BLaER1 (cell line): ENCODE results near the gene EPHA10.

ENCODE experiments used
- H3K27ac ChIP-seq: shearing (Covaris generic); formaldehyde crosslinking; 2 replicates; pipeline ENCODE4 v1.8.1; 2022
- H3K27me3 ChIP-seq: shearing (Covaris generic); formaldehyde crosslinking; 2 replicates; pipeline ENCODE4 v1.8.1; 2022
- H3K36me3 ChIP-seq: shearing (Covaris generic); formaldehyde crosslinking; 2 replicates; pipeline ENCODE4 v1.8.1; 2022
- H3K4me1 ChIP-seq: shearing (Covaris generic); formaldehyde crosslinking; 2 replicates; pipeline ENCODE4 v1.8.1; 2022
- H3K4me2 ChIP-seq: shearing (Covaris generic); formaldehyde crosslinking; 2 replicates; pipeline ENCODE4 v1.8.1; 2022
- H3K4me3 ChIP-seq: shearing (Covaris generic); formaldehyde crosslinking; 2 replicates; pipeline ENCODE4 v1.8.1; 2022
- H3K9ac ChIP-seq: shearing (Covaris generic); formaldehyde crosslinking; 2 replicates; pipeline ENCODE4 v1.8.1; 2022
- H3K9me3 ChIP-seq: shearing (Covaris generic); formaldehyde crosslinking; 2 replicates; pipeline ENCODE4 v1.8.1; 2022
- H4K20me1 ChIP-seq: shearing (Covaris generic); formaldehyde crosslinking; 2 replicates; pipeline ENCODE4 v1.8.1; 2022
- Cebpa-rat ChIP-seq: shearing (Covaris generic); IDR thresholded peaks from 2 replicates; pipeline ENCODE4 v1.8.1; 2022

Gene EPHA10

DNA sequence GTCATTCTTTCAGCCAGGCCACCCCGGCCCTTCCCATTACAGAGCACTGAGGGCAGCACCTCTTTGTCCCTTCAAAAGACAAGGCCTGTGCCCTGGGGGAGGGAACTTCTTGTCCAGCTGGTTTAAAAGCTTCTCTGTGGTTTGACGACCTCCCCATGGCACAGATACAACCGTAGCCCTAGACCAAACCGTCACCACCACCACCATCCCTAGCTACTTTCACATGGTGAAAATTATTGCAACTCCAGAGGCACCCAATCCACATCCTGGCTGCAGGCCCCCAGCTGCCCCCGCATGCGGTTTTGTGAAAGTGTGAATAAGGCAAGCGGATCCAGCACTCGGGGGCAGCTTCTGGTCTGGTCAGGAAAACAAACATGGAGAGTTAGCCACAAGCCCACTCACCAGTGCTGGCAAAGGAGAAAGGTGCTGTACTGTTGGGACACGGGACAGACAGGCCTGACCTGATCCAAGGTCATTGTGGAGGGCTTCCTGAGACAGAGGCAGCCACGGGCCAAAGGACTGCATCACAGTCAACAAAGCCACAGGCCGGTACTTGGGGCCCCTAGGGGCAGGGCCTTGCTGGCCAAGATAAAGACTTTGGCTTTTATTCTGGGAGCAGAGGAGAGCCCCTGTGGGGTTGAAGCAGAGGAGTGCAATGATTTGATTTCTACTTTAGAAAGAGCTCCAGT is 41.4 kb downstream of the EPHA10 start:
- Histone ChIP-seq H3K4me2 (peak overlapping the region; percentile 72), H3K9me3 (no peaks in the 10 kb centered on the region), H4K20me1 (no peaks in the 10 kb centered on the region), H3K27ac (peak overlapping the region; percentile 16; the same call in 1 of the 2 replicates), H3K36me3 (no peaks in the 10 kb centered on the region), H3K4me1 (peaks cover 44% of the 10 kb centered on the region), H3K4me3 (no peak overlapping the region), H3K27me3 (no peaks in the 10 kb centered on the region), H3K9ac (no peak overlapping the region)
- TF ChIP-seq Cebpa-rat: no peak

DNA sequence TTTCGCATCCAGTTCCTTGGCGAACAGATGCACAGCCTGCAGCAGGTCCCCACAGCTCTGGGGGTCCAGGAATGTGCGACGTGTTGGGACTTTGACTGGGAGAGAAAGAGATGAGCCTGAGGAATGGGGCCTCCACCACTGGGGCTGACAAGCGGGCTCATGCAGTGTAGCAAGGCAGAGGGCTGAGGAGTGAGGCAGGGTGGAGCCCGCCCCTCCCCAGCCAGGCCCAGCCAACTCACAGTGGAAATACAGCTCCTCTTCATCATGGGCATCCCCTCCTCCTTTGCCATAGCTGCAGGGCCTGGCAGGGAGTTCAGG is 41.9 kb downstream of the EPHA10 start:
- H3K9ac ChIP-seq: no peak overlapping the region
- no peaks in the 10 kb centered on the region for H3K27me3 ChIP-seq
- no peak for TF ChIP-seq Cebpa-rat

GRCh38 chr1:37722181-37723071 is 42.5 kb downstream of the EPHA10 start:
- H3K4me3 ChIP-seq: no peak overlapping the region
- no peak for TF ChIP-seq Cebpa-rat
- peaks cover 44% of the 10 kb centered on the region for H3K4me1 ChIP-seq
- no peak overlapping the region; the same call in 1 of the 2 replicates for H3K27ac ChIP-seq
- peak overlapping the region; percentile 72 for H3K4me2 ChIP-seq
- no peak overlapping the region for H3K9ac ChIP-seq
- H4K20me1 ChIP-seq: no peaks in the 10 kb centered on the region
- no peaks in the 10 kb centered on the region for H3K36me3 ChIP-seq
- no peaks in the 10 kb centered on the region for H3K9me3 ChIP-seq
- no peaks in the 10 kb centered on the region for H3K27me3 ChIP-seq

More for the DNA sequence above, 41.9 kb downstream of the EPHA10 start:
- Histone ChIP-seq H3K4me1 (peaks cover 44% of the 10 kb centered on the region), H3K27ac (peak overlapping the region; percentile 16; the same call in 1 of the 2 replicates), H3K9me3 (no peaks in the 10 kb centered on the region), H3K4me3 (no peak overlapping the region), H3K36me3 (no peaks in the 10 kb centered on the region), H3K4me2 (peak overlapping the region; percentile 72), H4K20me1 (no peaks in the 10 kb centered on the region)

DNA sequence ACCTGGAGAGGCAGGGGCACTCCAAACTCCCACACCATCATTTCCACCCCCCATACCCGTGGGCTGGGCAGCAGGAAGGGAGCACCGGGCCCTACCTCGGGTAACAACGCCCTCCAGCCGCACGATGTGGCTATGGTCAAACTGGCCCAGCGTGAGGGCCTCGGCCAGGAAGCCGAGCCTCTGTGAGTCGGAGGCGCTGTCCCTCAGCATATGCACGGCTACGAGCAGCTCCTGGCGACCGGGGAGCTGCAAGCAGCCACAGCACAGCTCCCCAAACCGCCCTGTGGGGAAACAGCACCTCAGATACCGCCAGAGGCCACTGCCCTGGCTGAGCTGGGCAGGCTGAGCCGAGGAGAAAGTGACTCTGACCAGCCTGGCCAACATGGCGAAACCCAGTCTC is 43.4 kb downstream of the EPHA10 start:
- H4K20me1 ChIP-seq: no peaks in the 10 kb centered on the region
- no peak for TF ChIP-seq Cebpa-rat
- no peak overlapping the region for H3K4me2 ChIP-seq
- H3K9me3 ChIP-seq: no peaks in the 10 kb centered on the region
- no peak overlapping the region for H3K9ac ChIP-seq
- peaks cover 36% of the 10 kb centered on the region for H3K4me1 ChIP-seq
- no peak overlapping the region for H3K27ac ChIP-seq
- no peak overlapping the region for H3K4me3 ChIP-seq
- H3K27me3 ChIP-seq: no peaks in the 10 kb centered on the region
- H3K36me3 ChIP-seq: no peaks in the 10 kb centered on the region

GRCh38 chr1:37720231-37721130 is 44.4 kb downstream of the EPHA10 start:
- Histone ChIP-seq H3K9ac (no peak overlapping the region), H4K20me1 (no peaks in the 10 kb centered on the region), H3K4me3 (no peak overlapping the region), H3K36me3 (no peaks in the 10 kb centered on the region), H3K9me3 (no peaks in the 10 kb centered on the region), H3K27me3 (no peaks in the 10 kb centered on the region), H3K27ac (no peak overlapping the region), H3K4me1 (peaks cover 25% of the 10 kb centered on the region), H3K4me2 (no peak overlapping the region)
- TF ChIP-seq Cebpa-rat: no peak

DNA sequence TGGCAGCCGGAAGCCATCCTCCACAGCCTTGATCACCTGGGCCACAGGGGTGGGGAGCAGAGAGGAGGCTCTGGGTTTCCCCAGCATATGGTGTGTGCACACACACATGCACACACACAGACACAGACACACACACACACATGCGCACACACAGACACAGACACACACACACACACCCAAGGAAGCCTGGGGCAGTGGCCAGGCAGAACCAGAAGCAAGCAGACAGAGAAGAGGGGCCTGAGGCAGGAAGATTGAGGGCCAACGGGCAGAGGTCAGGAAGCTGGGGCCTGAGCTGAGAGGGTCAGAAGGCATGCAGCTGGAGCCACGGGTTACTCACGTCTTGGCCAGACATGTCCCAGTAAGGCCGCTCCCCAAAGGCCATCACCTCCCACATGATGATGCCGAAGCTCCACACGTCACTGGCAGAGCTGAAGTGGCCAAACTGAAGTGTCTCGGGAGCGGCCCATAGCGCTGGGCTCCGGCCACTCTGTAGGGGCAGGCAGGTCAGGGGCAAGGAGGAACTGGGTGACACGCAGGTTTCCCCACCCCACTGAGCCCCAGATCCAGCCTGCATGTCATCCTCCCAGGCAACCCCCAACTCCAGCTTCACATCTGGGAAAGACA is 45.2 kb downstream of the EPHA10 start:
- no peaks in the 10 kb centered on the region for H4K20me1 ChIP-seq
- H3K9ac ChIP-seq: no peak overlapping the region
- no peaks in the 10 kb centered on the region for H3K9me3 ChIP-seq
- TF ChIP-seq Cebpa-rat: no peak
- no peaks in the 10 kb centered on the region for H3K36me3 ChIP-seq
- peaks cover 24% of the 10 kb centered on the region for H3K4me1 ChIP-seq
- H3K27me3 ChIP-seq: no peaks in the 10 kb centered on the region
- no peak overlapping the region for H3K4me3 ChIP-seq
- H3K4me2 ChIP-seq: no peak overlapping the region
- H3K27ac ChIP-seq: no peak overlapping the region

DNA sequence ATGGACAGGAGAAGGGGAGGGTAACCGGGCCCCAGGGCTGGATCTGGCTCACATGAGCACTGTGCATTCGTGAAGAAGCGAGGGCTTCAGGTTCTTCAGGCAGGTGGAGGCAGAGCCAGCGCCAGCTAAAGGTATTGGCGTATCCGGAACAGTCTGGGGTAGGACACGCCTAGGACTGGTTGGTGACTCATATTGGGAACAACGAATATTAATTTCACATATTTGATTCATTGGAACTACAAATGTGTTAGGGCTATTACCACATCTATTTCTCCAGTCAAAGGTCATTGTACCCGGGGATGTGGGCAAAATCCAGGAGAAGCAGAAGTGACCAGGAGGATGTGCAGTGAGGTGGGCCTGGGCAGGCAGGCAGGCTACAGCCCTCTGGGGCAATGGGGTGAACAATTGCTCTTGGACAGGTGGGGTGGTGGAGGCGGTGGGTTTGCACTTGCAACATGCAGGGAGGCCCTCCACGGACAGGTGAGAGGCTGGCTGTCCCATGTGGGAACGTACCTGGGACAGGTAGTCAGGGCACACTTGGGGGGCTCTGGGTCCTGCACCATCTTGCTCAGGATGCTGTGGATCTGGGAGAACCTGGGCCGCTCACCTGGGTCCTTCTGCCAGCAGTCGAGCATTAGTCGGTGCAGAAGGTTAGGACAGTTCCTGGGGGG is 45.9 kb downstream of the EPHA10 start:
- no peak overlapping the region for H3K4me3 ChIP-seq
- no peaks in the 10 kb centered on the region for H3K36me3 ChIP-seq
- H3K4me1 ChIP-seq: peaks cover 18% of the 10 kb centered on the region
- no peaks in the 10 kb centered on the region for H4K20me1 ChIP-seq
- no peaks in the 10 kb centered on the region for H3K27me3 ChIP-seq
- H3K27ac ChIP-seq: no peak overlapping the region
- TF ChIP-seq Cebpa-rat: no peak
- H3K9ac ChIP-seq: no peak overlapping the region
- H3K4me2 ChIP-seq: no peak overlapping the region
- H3K9me3 ChIP-seq: no peaks in the 10 kb centered on the region

DNA sequence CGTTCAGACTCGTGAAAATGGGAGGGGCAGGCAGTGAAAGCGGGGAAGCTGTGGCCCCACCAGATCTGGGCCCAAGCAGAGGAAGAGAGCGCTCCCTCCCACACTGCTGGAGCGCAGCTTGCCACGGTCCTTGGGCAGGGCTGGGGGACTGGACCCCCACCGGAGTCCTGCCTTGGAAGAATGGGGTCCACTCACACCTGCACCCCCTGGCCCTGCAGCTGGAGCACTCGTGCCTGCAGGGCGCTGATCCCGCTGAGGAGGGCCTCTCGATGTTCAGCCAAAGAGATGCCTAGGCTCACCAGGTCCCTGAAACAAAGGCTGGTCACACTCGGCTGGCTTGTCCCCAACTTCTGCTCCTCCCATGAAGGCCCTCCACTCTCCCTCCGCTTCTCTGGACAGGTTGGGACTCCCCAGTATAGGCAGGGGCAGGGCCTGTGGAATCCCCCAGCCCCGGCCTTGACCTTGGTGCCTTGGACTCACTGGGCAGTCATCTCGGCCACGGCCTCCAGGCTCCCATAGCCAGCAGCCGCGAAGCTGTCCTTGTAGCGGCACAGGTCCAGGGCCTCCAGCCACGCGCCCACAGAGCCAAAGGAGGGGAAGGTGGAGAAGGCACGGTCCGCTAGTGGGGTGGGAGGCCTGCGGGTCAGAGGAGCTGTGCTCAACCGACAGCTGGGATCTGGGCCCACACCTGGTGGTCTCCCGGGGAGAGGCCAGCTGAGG is 46.6 kb downstream of the EPHA10 start:
- no peak overlapping the region for H3K4me3 ChIP-seq
- no peaks in the 10 kb centered on the region for H4K20me1 ChIP-seq
- no peak overlapping the region for H3K27ac ChIP-seq
- H3K4me1 ChIP-seq: peaks cover 11% of the 10 kb centered on the region
- TF ChIP-seq Cebpa-rat: no peak
- no peak overlapping the region for H3K4me2 ChIP-seq
- H3K27me3 ChIP-seq: no peaks in the 10 kb centered on the region
- no peaks in the 10 kb centered on the region for H3K9me3 ChIP-seq
- no peaks in the 10 kb centered on the region for H3K36me3 ChIP-seq
- H3K9ac ChIP-seq: no peak overlapping the region
